GM19023 (cell line): Measurements from ENCODE around the gene FBXO33.

Experiments
- ATAC-seq: cut with Tn5 transposase; IDR thresholded peaks from one replicate; pipeline ENCODE4 v1.9.1; 2021; ENCODE audit warnings: mild to moderate bottlenecking, moderate library complexity; ENCODE audit not compliant: unreplicated experiment

The FBXO33 gene

GRCh38 chr14:39431416-39432178 is 636 bp downstream of the FBXO33 start:
- peak; percentile 15 for ATAC-seq

GRCh38 chr14:39430762-39431415 is 1.3 kb downstream of the FBXO33 start:
- ATAC-seq, result no peak

- no peak for ATAC-seq
These were observed 4.1 kb downstream of the FBXO33 start for GRCh38 chr14:39428118-39428517.

GRCh38 chr14:39426605-39427004 is 5.6 kb downstream of the FBXO33 start:
- no peak for ATAC-seq

- ATAC-seq, result no peak
These were observed 6.3 kb downstream of the FBXO33 start for GRCh38 chr14:39425947-39426346.

- no peak for ATAC-seq
These were observed 8.4 kb downstream of the FBXO33 start for GRCh38 chr14:39423793-39424192.

- ATAC-seq, result no peak
These were observed 10.0 kb downstream of the FBXO33 start for GRCh38 chr14:39422243-39422642.

GRCh38 chr14:39419272-39419671 is 13.0 kb downstream of the FBXO33 start:
- ATAC-seq, result no peak

GRCh38 chr14:39417014-39417413 is 15.2 kb downstream of the FBXO33 start:
- ATAC-seq, result no peak

- ATAC-seq, result no peak
These were observed 16.2 kb downstream of the FBXO33 start for GRCh38 chr14:39416072-39416471.

GRCh38 chr14:39406560-39406959 is 25.7 kb downstream of the FBXO33 start:
- no peak for ATAC-seq

GRCh38 chr14:39398382-39398781 is 33.9 kb downstream of the FBXO33 start:
- no peak for ATAC-seq

- ATAC-seq, result no peak
These were observed 35.8 kb downstream of the FBXO33 start for GRCh38 chr14:39396448-39396847.

GRCh38 chr14:39395555-39396254 is 36.5 kb downstream of the FBXO33 start:
- ATAC-seq, result no peak

- no peak for ATAC-seq
These were observed 38.9 kb downstream of the FBXO33 start for GRCh38 chr14:39393289-39393688.

- no peak for ATAC-seq
These were observed 48.1 kb downstream of the FBXO33 start for GRCh38 chr14:39384177-39384576.

GRCh38 chr14:39383741-39384140 is 48.5 kb downstream of the FBXO33 start:
- ATAC-seq, result no peak

- ATAC-seq, result peak; percentile 51
These were observed 49.1 kb downstream of the FBXO33 start for GRCh38 chr14:39383026-39383660.

- ATAC-seq, result no peak
These were observed 49.8 kb downstream of the FBXO33 start for GRCh38 chr14:39382463-39382862.

GRCh38 chr14:39381366-39381765 is 50.9 kb downstream of the FBXO33 start:
- ATAC-seq, result no peak

- ATAC-seq, result no peak
These were observed 55.4 kb downstream of the FBXO33 start for GRCh38 chr14:39376667-39377403.
